Bone marrow (tissue), 2 donors: ENCODE results near the gene TECTB.

Experiments
- DNase-seq, 2 donors: peaks; one replicate each; lab custom pipeline; 2025; lab: John Stamatoyannopoulos, UW

The TECTB gene

DNA sequence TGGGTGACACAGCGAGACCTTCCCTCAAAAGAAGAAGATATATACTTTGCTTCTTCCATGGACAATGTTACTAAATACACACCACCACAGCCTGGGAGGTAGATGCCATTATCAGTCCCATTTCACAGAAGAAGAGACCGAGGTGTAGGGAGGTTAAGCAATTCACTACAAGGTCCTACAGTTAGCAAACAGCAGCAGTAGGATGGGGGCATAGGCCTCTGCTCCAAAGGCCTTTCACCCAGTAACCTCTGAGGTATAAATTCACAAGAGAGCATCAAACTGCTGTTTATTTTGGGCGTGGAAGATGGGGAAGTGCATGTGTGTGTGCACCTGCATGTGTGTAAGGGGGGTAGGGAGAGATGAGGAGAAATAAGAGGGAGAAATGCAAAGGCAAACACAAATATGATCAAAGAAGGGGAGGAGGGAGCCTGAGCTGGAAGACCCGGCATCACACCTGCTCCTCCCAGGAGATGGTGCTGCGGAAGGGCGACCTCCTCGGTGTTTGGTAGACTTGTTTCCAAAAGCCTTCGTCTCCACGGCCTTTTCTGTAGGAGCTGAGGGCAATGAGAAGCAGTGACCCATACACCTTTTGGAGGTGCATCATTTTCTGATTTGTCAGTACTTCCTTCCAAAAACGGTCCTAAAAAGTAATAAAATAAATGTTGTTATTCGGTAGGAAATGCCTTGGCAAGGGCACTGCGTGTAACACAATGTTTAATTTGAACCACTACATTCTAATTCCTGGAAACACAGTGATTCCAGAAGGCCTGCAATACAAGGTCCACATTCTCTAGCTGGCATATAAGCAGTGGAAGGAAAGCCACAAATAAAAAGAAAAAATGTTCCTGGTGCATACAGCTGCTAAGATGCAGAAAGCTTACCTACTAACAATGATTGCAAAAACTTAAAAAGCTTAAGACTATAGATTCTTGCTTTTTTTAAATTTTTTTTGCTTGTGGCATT lies 64.8 kb downstream of the TECTB start:
- DNase-seq = no peak

- no peak for DNase-seq
These were observed 65.6 kb downstream of the TECTB start for GRCh38 chr10:112348759-112349158.

DNA sequence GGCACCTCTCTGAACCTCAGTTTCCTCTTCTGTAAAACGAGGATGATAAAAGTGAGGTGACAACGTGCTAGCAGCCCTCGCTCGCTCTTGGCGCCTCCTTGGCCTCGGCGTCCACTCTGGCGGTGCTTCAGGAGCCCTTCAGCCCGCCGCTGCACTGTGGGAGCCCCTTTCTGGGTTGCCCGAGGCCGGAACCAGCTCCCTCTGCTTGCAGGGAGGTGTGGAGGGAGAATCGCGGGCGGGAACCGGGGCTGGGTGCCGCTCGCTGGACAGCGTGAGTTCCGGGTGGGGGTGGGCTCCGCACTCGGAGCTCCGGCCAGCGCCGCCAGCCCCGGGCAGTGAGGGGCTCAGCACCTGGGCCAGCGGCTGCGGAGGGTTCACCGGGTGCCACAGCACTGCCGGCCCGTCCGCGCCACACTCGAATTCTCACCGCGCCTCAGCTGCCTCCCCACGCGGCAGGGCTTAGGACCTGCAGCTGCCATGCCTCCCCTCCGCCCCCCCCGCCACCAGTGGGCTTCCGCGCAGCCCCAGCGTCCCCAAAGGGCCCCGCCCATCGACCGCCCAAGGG lies 66.4 kb downstream of the TECTB start:
- no peak for DNase-seq

GRCh38 chr10:112351146-112351545 lies 67.9 kb downstream of the TECTB start:
- no peak for DNase-seq

DNA sequence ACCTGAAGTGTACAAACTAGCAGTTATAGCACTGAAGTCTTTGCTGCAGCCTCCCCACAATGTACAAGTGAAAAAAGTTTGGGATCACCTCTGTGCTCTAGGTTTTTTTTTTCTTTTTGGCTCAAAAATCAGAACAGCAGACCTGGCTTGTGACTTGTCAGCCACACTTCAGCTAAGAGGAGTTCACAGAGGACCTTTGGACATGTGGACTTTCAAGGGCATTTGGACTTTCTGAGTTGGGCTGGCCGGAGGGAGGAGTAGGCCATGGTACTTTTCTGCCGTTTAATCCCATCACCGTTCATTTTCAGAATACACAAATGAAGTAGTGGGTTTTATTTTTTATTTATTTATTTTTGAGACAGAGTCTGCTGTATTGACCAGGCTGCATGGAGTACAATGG lies 68.8 kb downstream of the TECTB start:
- no peak for DNase-seq

- no peak for DNase-seq
These were observed 69.8 kb downstream of the TECTB start for GRCh38 chr10:112353046-112353445.
